Activated CD4-positive, alpha-beta T cell treated with anti-CD3 and anti-CD28 coated beads for 24 hours (primary cell): Measurements from ENCODE around the gene MRPL11.

Experiments
- DNase-seq, 2 donors: peaks; one replicate each; pipeline ENCODE4 v3.0.0-alpha.2; 2020; ENCODE audit warnings: low read depth in 2 of 2

Gene MRPL11

GRCh38 chr11:66391322-66391721 lies 47.3 kb downstream of the MRPL11 start:
- DNase-seq: no peak

GRCh38 chr11:66388780-66389386 lies 49.8 kb downstream of the MRPL11 start:
- DNase-seq: peak; percentile 52 to 58

GRCh38 chr11:66386171-66387069 lies 52.2 kb downstream of the MRPL11 start:
- DNase-seq: peak; percentile 81 to 83
